K562 (cell line): ENCODE measurements around the gene GFRA4. TPM values are rescaled to one million over a fixed set of nuclear protein-coding genes. Genes with fewer than 3 reads are reported as not detected.

Experiments used
- ATAC-seq: fragments of 200-7000 bp; cut with Tn5 transposase; 3 replicates; pipeline ENCODE4 v1.9.1; 2020; ENCODE audit warnings: moderate library complexity
- BruUV-seq: library from RNA; stranded (reverse); fragments of 400-500 nt; replicated peaks from 2 replicates; lab custom pipeline; 2021; lab: Mats Ljungman, UMichigan
- CTCF ChIA-PET: fragments of 300-600 bp; formaldehyde crosslinking; extraction: SDS; loops from one replicate; lab custom pipeline; 2021; ENCODE audit warnings: low intra/inter-chr PET ratio; lab: Yijun Ruan, JAX
- POLR2A ChIA-PET: fragments of 300-600, 350-650 bp; sonication (Branson Sonifier 250); formaldehyde crosslinking; extraction: SDS; loops from one replicate; lab custom pipeline; 2021; ENCODE audit warnings: antibody characterized with exemption, inconsistent platforms; lab: Yijun Ruan, JAX
- DNase-seq, 4 experiments: peaks; one replicate each; pipeline versions ENCODE4 v3.0.0 to v3.0.0-alpha.2; 2011 to 2018; ENCODE audit warnings: low spot score in 3 of 4, mixed read lengths in 3 of 4; ENCODE audit errors: extremely low read depth in 1 of 4
- FAIRE-seq: peaks from 2 replicates; lab custom pipeline; 2011; peaks lifted over from hg19 to GRCh38; lab: Jason Lieb, UNC
- H2AFZ ChIP-seq: 2 replicates; pipeline ENCODE4 v1.6.0; 2011; ENCODE audit warnings: low read depth, low read length, control low read depth, inconsistent platforms
- H3K27ac ChIP-seq: fragments of 200-600 bp; 3 replicates; pipeline ENCODE4 v1.8.0; 2011; ENCODE audit warnings: low read depth, mild to moderate bottlenecking, control low read depth, inconsistent platforms, low read length, moderate library complexity, mixed read lengths; ENCODE audit errors: extremely low read depth
- H3K27me3 ChIP-seq, 2 experiments: fragments of 300-600 bp in 1 of 2; 2 replicates in 1 of 2; 3 replicates in 1 of 2; pipeline versions ENCODE4 v1.6.0 to v1.8.0; 2011; ENCODE audit warnings: inconsistent platforms in 2 of 2, low read length in 2 of 2, mild to moderate bottlenecking in 1 of 2, mixed read lengths in 1 of 2, moderate library complexity in 1 of 2; ENCODE audit not compliant: control insufficient read depth in 2 of 2, insufficient read depth in 2 of 2
- H3K36me3 ChIP-seq: fragments of 300-600 bp; 3 replicates; pipeline ENCODE4 v1.8.0; 2011; ENCODE audit warnings: mild to moderate bottlenecking, low read length, inconsistent platforms; ENCODE audit not compliant: control insufficient read depth, insufficient read depth
- H3K4me1 ChIP-seq, 2 experiments: fragments of 200-600 bp in 1 of 2; replicated peaks in 1 of 2; 2 replicates in 1 of 2; 3 replicates in 1 of 2; pipeline versions ENCODE4 v1.5.1 to v1.8.0; 2011; ENCODE audit warnings: inconsistent platforms in 2 of 2, low read length in 2 of 2, mild to moderate bottlenecking in 1 of 2, mixed read lengths in 1 of 2, moderate library complexity in 1 of 2; ENCODE audit not compliant: control insufficient read depth in 2 of 2, insufficient read depth in 2 of 2
- H3K4me2 ChIP-seq: 2 replicates; pipeline ENCODE4 v1.6.1; 2011; ENCODE audit warnings: low read length, control low read depth, inconsistent platforms, mixed read lengths; ENCODE audit not compliant: insufficient read depth
- H3K4me3 ChIP-seq: fragments of 200-600 bp; sonication (generic), shearing (Covaris generic); 2 replicates; pipeline ENCODE4 v1.5.1; 2016; ENCODE audit warnings: control low read depth, inconsistent platforms
- H3K79me2 ChIP-seq: fragments of 200-600 bp; 3 replicates; pipeline ENCODE4 v1.8.0; 2011; ENCODE audit warnings: low read length, inconsistent platforms; ENCODE audit not compliant: control insufficient read depth, insufficient read depth
- H3K9ac ChIP-seq, 2 experiments: 2 replicates each; pipeline versions ENCODE4 v1.6.0 to v1.6.1; 2011; ENCODE audit warnings: low read depth in 2 of 2, low read length in 2 of 2, control low read depth in 1 of 2, inconsistent platforms in 1 of 2, mild to moderate bottlenecking in 1 of 2, mixed read lengths in 1 of 2; ENCODE audit not compliant: insufficient read depth in 1 of 2
- H3K9me1 ChIP-seq: one replicate; pipeline ENCODE4 v1.6.0; 2011; ENCODE audit warnings: inconsistent platforms, mild to moderate bottlenecking, low read length, moderate library complexity; ENCODE audit not compliant: control insufficient read depth, insufficient read depth
- H3K9me3 ChIP-seq: replicated peaks from 2 replicates; pipeline ENCODE4 v1.5.1; 2011; ENCODE audit warnings: low read depth, low read length, inconsistent platforms; ENCODE audit not compliant: control insufficient read depth, insufficient read depth
- H4K20me1 ChIP-seq: replicated peaks from 2 replicates; pipeline ENCODE4 v1.6.1; 2011; ENCODE audit warnings: low read length, inconsistent platforms, mixed read lengths; ENCODE audit not compliant: control insufficient read depth, insufficient read depth
- CEBPG ChIP-seq, 3 experiments: fragments of 200-800 bp in 1 of 3; sonication (Bioruptor generic) in 1 of 3; sonication (generic) in 1 of 3; formaldehyde crosslinking in 1 of 3; IDR thresholded peaks in 2 of 3; conservative IDR thresholded peaks in 1 of 3; 2 replicates each; pipeline versions ENCODE4 v1.6.1 to v1.8.0; 2016 to 2022; ENCODE audit warnings: missing compliant biosample characterization in 2 of 3, missing genetic modification characterization in 2 of 3, mild to moderate bottlenecking in 1 of 3, missing genetic modification reagents in 1 of 3
- ZBTB8A ChIP-seq: fragments of 450-650 bp; IDR thresholded peaks from 2 replicates; pipeline ENCODE4 v1.6.1; 2018; ENCODE audit warnings: mild to moderate bottlenecking, moderate library complexity; ENCODE audit not compliant: partially characterized antibody
- WGBS: fragments of 100-300 bp; shearing (Covaris generic); methylation state at CpG from one replicate; pipeline ENCODE4 v1.1.6; 2016; ENCODE audit warnings: low coverage, mixed read lengths; ENCODE audit not compliant: insufficient coverage; ENCODE audit errors: missing lambda C conversion rate; 5-methylcytosine and 5-hydroxymethylcytosine counted together
- in situ Hi-C: fragments of 300-500 bp; cut with MboI; formaldehyde crosslinking; loops from 4 replicates; pipeline ENCODE4 v1.15.0; 2018; ENCODE audit warnings: inconsistent platforms, mixed read lengths
- intact Hi-C: fragments of 100-400 bp; cut with micrococcal nuclease; formaldehyde crosslinking; loops from 2 replicates; pipeline ENCODE4 v1.14.2; 2022
- polyA plus RNA-seq, 8 experiments: library from polyadenylated mRNA; depleted of rRNA in 4 of 8; stranded (reverse) in 5 of 8; unstranded in 3 of 8; fragments of >200 nt; fragmentation: Nextera tagmentation in 2 of 8; fragmentation: Illumina TruSeq in 1 of 8; extraction: Ambion mirVana in 2 of 8; extraction: Trizol in 1 of 8; gene quantifications; 2 replicates each; pipeline versions ENCODE4 v1.2.1 to v1.2.3, GENCODE V29; 2011 to 2014; ENCODE audit warnings: inconsistent platforms in 1 of 8, missing spikeins in 1 of 8
- total RNA-seq, 7 experiments: library from RNA; depleted of rRNA in 6 of 7; stranded (reverse); fragments of >200 nt in 6 of 7; fragmentation: Illumina TruSeq in 2 of 7; extraction: Trizol in 2 of 7; gene quantifications; 2 replicates each; pipeline versions ENCODE4 v1.2.1 to v1.2.3, GENCODE V29; 2011 to 2021; ENCODE audit warnings: low replicate concordance in 1 of 7
- TF ChIP-seq, protein P1 (sequence below): sonication (generic); formaldehyde crosslinking; IDR thresholded peaks from 2 replicates; pipeline ENCODE4 v1.9.0; 2022; ENCODE audit warnings: mild to moderate bottlenecking, missing genetic modification reagents

The GFRA4 gene
- total and polyA plus RNA-seq, 9 of the 15 experiments (the other 6 are each of a cell fraction or from before 2014, with no cell fraction given), result not detected

DNA sequence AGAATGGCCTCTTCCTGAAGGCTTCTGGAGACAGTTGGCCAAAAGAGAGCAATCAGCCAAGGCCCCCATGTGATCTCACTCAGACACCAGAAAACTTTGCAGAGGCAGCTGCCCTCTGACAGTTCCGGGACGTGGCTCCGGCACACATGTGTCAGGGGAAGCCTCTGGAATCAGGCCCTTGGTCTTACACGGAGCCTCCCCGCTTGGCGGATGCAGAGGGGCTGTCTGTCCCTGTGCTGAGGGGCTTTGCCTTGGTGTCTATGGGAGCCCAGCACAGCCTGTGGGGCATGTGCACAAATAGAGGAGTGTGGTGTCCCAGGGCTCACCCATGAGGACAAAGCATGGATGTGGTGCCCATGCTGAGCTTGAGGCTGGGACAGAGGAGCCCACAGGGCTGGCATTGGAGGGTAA is 35.4 kb upstream of the GFRA4 start:
- H3K9me3 ChIP-seq, result no peaks in the 10 kb centered on the region
- intact Hi-C loops (no loop called here), in situ Hi-C loops (no loop called here)
- no peaks in the 10 kb centered on the region for H3K79me2 ChIP-seq
- ATAC-seq, result no peak
- no peak overlapping the region for H3K4me3 ChIP-seq
- no peak for DNase-seq
- peaks cover 0 to 15% of the 10 kb centered on the region in 2 experiments; a peak in 2 of 5 replicates for H3K4me1 ChIP-seq
- no peaks in the 10 kb centered on the region for H3K36me3 ChIP-seq
- no peak overlapping the region for H2AFZ ChIP-seq
- no peak overlapping the region for H3K27ac ChIP-seq
- POLR2A ChIA-PET, result interaction anchor here (0.7 kb wide), 1 partner anchor 1458 kb away, joined by 3 read pairs; no protein-coding TSS in a partner anchor
- WGBS, result 29% methylated on average over 6 of the region's 6 CpGs
- CTCF ChIA-PET, result no interaction called here
- H3K4me2 ChIP-seq, result no peak overlapping the region
- no peaks in the 10 kb centered on the region for H3K9me1 ChIP-seq
- no peak overlapping the region for H3K9ac ChIP-seq
- no peaks in the 10 kb centered on the region for H4K20me1 ChIP-seq
- TF ChIP-seq ZBTB8A (no peak), CEBPG (CRISPR knock-in tag; IDR thresholded peaks at IDR 0.05) (0 out of 2 replicates have a peak, but pooled peaks have one; percentile 5), CEBPG (tag; conservative IDR thresholded peaks at IDR 0.05 in 1 of 2, IDR thresholded peaks at IDR 0.05 in 1 of 2) (no peak)
- TF ChIP-seq, protein P1, sequence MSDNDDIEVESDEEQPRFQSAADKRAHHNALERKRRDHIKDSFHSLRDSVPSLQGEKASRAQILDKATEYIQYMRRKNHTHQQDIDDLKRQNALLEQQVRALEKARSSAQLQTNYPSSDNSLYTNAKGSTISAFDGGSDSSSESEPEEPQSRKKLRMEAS (CRISPR knock-in tag), result 0 out of 2 replicates have a peak, but pooled peaks have one; percentile 21
- FAIRE-seq, result no peak
- H3K27me3 ChIP-seq, result peaks cover 0 to 42% of the 10 kb centered on the region in 2 experiments; a peak in 3 of 5 replicates
- no TSS peak for BruUV-seq
